Fibroblast of skin of scalp (primary cell): ENCODE data around the gene SCMH1.
A peak's percentile ranks its signal among the peaks of the same experiment; 100 is the strongest.

ENCODE experiments used
- DNase-seq: peaks from one replicate; pipeline ENCODE4 v3.0.0-alpha.2; 2013

The SCMH1 gene

GRCh38 chr1:41022424-41022823, 219.7 kb downstream of the SCMH1 start:
- DNase-seq: no peak

GRCh38 chr1:41021526-41022308, 220.4 kb downstream of the SCMH1 start, which contains the start of gene SLFNL1:
SLFNL1 (minus strand) TSS chr1:41021725; CDS start chr1:41020660, 1,065 bp downstream.
- peak; percentile 29 for DNase-seq

DNA sequence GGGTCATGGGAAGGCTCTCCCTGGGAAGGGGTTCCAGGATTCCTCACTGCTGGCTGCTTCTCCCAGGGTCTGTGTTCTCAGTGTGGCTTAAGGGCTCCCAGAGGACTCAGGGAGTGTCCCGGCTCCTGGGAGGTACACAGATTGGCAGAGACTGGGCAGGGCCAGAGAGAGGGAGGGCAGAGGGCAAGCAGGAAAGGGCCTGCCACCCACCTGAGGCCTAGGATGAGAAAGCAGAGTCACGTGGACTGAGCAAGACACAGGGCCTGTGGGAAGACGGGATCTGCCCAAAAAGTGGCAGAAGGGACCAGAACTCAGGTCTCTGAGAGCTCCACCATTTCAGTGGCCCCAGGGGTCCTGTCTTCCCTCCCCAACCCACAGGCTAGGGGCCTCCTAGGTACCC, 221.5 kb downstream of the SCMH1 start:
- no peak for DNase-seq

GRCh38 chr1:41020109-41020576, 222.0 kb downstream of the SCMH1 start:
- DNase-seq: no peak

- no peak for DNase-seq
Measured at GRCh38 chr1:41019353-41019745, 222.8 kb downstream of the SCMH1 start.

DNA sequence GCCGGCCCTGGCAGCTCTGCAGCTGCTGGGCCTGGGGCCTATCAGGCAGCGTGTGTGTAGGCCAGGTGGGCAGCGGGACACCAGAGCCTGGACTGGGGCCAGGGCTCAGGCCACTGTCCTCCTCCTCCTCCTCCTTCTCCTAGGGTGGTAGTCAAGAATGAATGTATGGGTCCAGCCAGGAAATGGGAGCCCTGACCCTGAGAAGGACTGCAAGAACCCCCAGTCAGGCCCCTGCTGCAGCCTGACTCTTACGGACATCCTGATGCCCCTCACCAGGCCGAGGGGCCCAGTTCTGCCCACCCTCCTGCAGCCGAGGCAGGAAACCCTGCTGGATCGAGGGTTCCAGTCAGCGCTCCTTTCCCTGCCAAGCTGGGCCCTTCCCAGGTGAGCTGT, 224.1 kb downstream of the SCMH1 start:
- DNase-seq: no peak

DNA sequence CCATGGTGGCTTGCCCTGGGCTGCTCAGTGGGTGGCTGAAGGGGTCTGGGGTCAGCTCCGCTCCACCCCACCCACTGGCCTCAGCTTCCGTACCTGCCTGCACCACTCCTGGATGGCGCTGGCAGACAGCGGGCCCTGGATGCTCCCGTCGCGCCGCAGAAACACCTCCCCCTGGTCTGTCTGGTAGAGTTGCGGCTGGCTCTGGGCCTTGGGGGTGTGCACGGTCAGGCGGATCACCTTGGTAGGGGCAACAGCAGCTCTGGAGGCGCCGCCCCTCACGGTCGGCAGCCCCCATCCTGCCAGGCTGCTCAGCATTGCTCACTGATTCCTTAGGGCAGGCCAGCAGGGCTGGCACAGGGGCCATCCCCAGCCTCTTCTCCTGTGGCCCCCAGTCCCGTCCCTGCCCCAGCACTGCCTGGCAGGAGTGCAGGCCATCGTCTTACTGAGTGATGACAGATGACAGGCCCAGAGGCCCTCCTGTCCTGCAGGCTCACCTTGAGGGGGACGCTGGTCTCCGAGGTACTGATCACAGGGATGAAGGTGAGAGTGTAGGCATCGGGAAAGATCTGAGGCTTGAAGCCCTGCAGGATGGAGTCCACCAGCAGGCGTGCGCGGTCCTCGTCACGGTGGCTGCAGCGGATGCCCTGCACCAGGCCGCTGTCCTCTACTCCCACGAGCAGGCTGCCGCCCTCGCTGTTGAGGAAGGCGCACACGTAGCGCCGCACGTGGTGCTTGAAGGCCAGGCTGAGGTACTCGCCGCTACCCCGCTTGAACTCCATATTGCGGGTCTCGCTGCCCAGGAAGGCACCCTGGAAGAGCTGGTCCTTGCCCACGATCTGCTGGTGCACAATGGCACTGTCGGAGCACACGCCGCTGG, 224.7 kb downstream of the SCMH1 start:
- DNase-seq: no peak

GRCh38 chr1:41015897-41016470, 226.1 kb downstream of the SCMH1 start:
- no peak for DNase-seq

DNA sequence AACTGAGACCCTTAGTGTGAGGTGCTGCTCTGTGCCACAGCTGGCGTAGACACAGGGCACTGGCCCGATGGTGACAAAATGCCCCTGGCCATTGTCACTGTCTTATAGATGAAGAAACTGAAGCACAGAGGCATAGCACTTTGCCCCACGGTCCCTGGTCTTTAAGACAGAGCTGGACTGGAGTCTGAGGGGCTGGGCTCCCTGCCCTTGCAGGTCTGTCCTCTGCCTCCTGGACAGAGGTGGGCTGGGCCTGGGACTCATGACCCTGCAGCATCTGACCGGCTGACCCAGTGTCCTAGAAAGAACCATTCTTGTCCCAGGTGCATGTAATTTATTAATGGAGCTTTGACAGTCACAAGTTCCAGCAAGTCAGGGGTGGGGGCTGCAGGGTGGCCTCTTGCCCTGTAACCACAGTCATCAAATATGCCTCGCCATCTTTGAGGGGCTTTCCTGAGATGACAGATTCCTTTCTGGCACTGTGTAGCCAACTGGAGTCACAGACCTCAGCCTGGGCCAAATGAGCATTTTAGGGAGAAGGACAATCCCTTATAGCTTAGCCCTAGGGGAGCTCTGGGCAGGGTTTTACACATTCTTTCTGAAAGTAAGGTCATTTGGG, 226.7 kb downstream of the SCMH1 start:
- no peak for DNase-seq

- no peak for DNase-seq
Measured at GRCh38 chr1:41014871-41015270, 227.2 kb downstream of the SCMH1 start.

DNA sequence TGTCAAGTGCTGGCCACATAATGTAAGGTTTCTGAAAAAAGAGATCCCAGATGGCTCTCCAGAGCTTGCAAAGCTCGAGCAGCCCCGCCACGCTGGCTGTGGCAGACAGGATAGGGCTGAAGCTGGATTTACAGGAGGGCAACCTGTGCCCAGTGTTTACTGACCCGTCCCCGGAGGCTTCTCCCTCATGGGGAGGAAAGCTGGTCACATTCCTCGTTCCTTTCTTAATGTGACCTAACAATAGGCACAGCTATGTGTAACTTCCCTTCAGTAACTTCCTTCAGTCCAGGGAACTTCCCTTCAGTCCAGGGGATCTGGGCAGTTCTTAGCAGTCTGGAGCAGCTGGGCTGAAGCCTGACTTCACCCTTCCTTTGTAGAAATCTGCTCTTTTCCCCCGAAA, 228.3 kb downstream of the SCMH1 start:
- no peak for DNase-seq

GRCh38 chr1:41013024-41013423, 229.1 kb downstream of the SCMH1 start:
- no peak for DNase-seq

- no peak for DNase-seq
Measured at GRCh38 chr1:41010345-41010744, 231.8 kb downstream of the SCMH1 start.

GRCh38 chr1:41009466-41009865, 232.6 kb downstream of the SCMH1 start:
- DNase-seq: no peak

DNA sequence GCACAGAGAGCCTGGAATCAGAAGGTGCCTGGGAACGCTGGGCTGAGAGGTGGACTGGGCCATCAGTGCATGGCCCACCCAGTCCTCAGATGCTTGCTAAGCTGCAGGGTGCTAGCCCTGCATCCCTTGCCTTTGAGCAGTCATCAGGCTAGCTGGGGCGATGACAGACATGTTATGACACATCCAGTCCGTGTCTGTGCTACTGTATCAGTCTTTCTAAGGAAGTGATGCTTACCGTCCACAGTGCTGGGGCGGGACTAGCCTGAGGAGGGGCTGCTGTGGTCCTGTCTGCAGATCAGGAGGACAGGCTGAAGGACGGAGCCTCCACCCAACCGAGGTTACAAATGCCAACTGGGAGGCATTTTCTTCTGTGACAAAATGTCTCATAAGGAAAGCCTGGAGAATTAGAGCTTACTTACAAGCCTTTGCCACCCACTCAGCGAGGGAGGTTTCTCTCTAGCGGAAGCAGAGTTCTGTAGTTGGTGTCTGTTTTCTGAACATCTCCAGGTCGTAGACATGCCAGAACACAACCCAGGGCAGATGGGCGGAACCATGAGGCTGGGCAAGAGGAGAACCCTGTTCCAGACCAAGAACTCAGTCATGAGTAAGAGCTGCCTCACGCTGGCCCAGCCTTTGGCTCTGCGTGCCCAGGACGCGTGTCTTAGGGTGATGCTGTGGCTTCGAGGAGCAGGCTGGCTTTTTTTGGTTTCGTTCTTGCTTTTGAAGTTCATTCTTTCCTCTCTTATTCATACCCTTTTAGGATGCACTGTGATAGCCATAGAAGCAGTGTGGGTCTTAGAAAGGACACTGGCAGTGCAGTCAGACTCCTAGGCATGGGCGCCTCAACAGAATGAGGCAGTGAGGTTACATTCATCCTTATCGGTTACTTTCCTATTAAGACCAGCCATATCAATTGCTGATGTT, 234.9 kb downstream of the SCMH1 start:
- no peak for DNase-seq

DNA sequence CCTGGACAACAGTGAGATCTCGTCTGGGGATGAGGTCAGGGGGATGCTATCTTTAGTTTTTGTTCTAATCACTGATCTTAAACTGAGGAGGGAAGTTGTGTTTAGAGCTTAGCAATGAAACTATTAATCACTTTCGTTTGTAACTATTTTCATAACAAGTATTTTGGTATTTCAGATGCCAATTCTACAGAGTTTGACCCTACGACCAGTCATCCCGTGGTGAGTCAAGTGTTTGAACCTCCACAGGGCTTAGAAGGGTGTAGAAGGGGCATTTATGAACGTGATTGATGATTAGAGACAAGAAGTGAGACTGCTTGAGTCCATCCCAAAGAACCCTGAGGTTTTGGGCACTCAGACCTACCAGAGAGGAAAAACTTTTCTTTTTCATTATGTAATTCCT, 236.2 kb downstream of the SCMH1 start:
- no peak for DNase-seq

GRCh38 chr1:41003640-41004220, 238.4 kb downstream of the SCMH1 start:
- peak; percentile 100 for DNase-seq

DNA sequence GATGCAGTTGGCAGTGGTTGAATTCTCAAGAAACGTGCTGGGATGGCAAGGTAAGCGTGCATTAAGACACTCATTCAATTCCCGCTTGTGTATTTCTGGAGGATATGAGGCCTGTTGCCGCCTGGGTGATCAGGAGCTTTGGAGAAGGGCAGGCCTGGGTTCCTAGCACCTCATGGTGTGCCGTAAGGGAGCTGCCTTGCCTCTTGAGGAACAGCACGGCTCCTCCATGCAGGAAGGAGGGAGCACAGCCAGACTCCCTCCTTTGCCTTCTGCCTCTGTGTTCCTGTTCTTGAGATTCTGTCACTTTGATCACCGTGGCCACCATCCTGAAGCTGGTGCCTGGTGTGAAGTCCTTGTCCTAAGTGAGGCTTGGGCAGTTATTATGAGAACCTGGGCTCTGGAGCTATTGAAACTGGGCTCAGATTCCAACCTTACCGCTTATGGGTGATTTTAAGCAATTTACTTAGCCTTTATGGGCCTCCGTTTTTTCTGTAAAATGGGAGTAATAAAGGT, 238.9 kb downstream of the SCMH1 start:
- DNase-seq: no peak

DNA sequence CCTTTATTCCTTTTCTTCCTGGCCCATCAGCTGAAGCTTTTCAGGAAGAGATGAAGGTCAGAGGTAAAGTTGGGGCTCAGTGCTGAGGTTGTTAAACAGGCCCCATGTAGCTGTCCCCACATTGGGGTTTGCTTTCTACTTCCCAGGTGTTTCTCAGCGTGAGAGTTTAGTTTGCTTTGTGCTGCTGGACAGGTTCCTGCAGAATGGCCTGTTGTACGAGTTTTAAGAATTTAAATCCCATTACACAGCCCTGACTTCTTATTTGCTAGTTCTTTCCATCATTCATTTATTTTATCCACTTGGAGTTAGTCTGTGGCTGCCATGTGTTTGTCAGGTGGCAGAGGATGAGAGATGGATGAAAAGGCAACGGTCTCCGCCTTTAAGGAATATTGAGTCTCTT, 243.4 kb downstream of the SCMH1 start:
- DNase-seq: no peak

- no peak for DNase-seq
Measured at GRCh38 chr1:40997096-40997495, 245.0 kb downstream of the SCMH1 start.

GRCh38 chr1:40989066-40989465, 253.0 kb downstream of the SCMH1 start:
- DNase-seq: no peak
